ENCODE data around the gene GATA6. TPM values are rescaled to one million over a fixed set of nuclear protein-coding genes. Genes with fewer than 3 reads are reported as not detected.

Gene GATA6
- total RNA-seq, 1 experiment from 2014 or later: 3.3 TPM

GRCh38 chr18:22221350-22221749 lies 52.0 kb downstream of the GATA6 start:
- RAD21 ChIA-PET (ENCODE audit: low non-redundant PET in 1 of 2, low total read pairs in 2 of 2, uncharacterized antibody in 2 of 2, unreplicated experiment in 2 of 2): no interaction called here
- no peaks in the 10 kb centered on the region for H3K9me2 ChIP-seq (ENCODE audit: insufficient read depth)
- CTCF ChIA-PET: no interaction called here
- TF ChIP-seq RAD21 (IDR thresholded peaks at IDR 0.05; ENCODE audit: low read depth) (no peak), YY1 (IDR thresholded peaks at IDR 0.05; ENCODE audit: extremely low read depth, insufficient replicate concordance, low read depth, low read length) (no peak), JUND (IDR thresholded peaks at IDR 0.05) (no peak), CTCF (IDR thresholded peaks at IDR 0.05 in 2 of 3, conservative IDR thresholded peaks at IDR 0.05 in 1 of 3; ENCODE audit: borderline replicate concordance in 1 of 3, insufficient read depth in 1 of 3, low read depth in 2 of 3, low read length in 2 of 3) (no peak)
- H4K20me1 ChIP-seq (ENCODE audit: insufficient read depth): no peaks in the 10 kb centered on the region
- H3K9me3 ChIP-seq (ENCODE audit: control insufficient read depth in 1 of 2, insufficient read depth in 1 of 2, low read depth in 1 of 2, low read length in 2 of 2): no peaks in the 10 kb centered on the region
- H3K36me3 ChIP-seq (ENCODE audit: control insufficient read depth in 1 of 2, insufficient read depth in 2 of 2, low read length in 2 of 2): no peaks in the 10 kb centered on the region
- ATAC-seq: no peak
- no peak for DNase-seq (ENCODE audit: low read depth, low spot score)
- H3K4me3 ChIP-seq (replicated peaks in 1 of 2; ENCODE audit: low read depth in 1 of 2, low read length in 2 of 2): no peak overlapping the region
- H2AFZ ChIP-seq (ENCODE audit: low read depth, low read length, poor library complexity, severe bottlenecking): no peak overlapping the region
- BruUV-seq (replicated peaks): no TSS peak
- H3K9ac ChIP-seq (ENCODE audit: low read length): no peak overlapping the region
- H3K4me1 ChIP-seq (ENCODE audit: control insufficient read depth in 1 of 2, insufficient read depth in 2 of 2, low read length in 2 of 2): peaks cover 10 to 13% of the 10 kb centered on the region in 2 experiments; a peak in 3 of 4 replicates
- H3K79me2 ChIP-seq (ENCODE audit: insufficient read depth, low read length): no peaks in the 10 kb centered on the region
- H3K27ac ChIP-seq (ENCODE audit: low read depth, low read length): no peak overlapping the region
- intact Hi-C loops (cut with micrococcal nuclease): loop anchor here (10.0 kb wide), 1 partner anchor 143 kb away; no protein-coding TSS in a partner anchor
- POLR2A ChIA-PET: no interaction called here
- no peaks in the 10 kb centered on the region for H3K27me3 ChIP-seq (ENCODE audit: insufficient read depth, low read length)
- no peak overlapping the region for H3K4me2 ChIP-seq (ENCODE audit: low read length)

DNA sequence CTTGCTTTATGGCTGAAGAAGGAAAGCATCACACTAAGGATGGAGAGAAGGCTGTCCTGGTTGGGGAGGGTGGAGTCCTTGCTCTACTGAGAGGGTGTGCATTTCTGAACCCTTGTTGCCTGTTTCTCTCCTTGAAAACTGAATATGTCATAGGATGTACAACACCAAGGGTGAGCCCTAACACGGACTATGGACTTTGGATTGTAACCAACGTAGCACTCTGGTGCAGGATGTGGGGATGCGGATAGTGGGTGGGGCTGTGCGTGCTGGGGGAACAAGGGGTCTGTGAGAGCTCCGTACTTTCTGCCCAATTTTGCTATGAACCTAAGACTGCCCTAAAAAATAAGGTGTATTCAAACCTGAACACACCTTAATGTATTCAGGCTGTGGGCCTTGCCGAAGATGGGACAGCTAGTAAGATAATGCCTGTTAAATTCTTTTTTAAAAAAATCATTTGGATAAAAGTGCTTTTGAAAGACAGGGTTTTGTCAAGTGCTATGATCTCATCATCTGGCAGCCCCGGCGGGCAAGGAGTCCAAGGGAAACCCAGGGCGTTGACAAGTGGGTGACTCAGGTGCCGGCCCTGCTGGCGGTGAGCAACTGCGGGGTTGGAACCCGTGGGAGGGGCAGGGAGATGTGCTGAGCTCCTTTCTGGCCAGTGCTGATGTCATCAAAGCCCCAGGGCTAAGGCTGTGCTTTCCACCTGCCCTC lies 54.0 kb downstream of the GATA6 start:
- BruUV-seq (replicated peaks): no TSS peak
- H3K9me2 ChIP-seq (ENCODE audit: insufficient read depth): no peaks in the 10 kb centered on the region
- H3K27ac ChIP-seq (ENCODE audit: low read depth, low read length): no peak overlapping the region
- H3K9me3 ChIP-seq (ENCODE audit: control insufficient read depth in 1 of 2, insufficient read depth in 1 of 2, low read depth in 1 of 2, low read length in 2 of 2): no peaks in the 10 kb centered on the region
- peaks cover 10 to 13% of the 10 kb centered on the region in 2 experiments; a peak in 3 of 4 replicates for H3K4me1 ChIP-seq (ENCODE audit: control insufficient read depth in 1 of 2, insufficient read depth in 2 of 2, low read length in 2 of 2)
- H3K4me3 ChIP-seq (replicated peaks in 1 of 2; ENCODE audit: low read depth in 1 of 2, low read length in 2 of 2): no peak overlapping the region
- no peaks in the 10 kb centered on the region for H3K36me3 ChIP-seq (ENCODE audit: control insufficient read depth in 1 of 2, insufficient read depth in 2 of 2, low read length in 2 of 2)
- RAD21 ChIA-PET (ENCODE audit: low non-redundant PET in 1 of 2, low total read pairs in 2 of 2, uncharacterized antibody in 2 of 2, unreplicated experiment in 2 of 2): interaction anchor here in 1 of 2 experiments (0.8 kb wide), 1 partner anchor 339 kb away, joined by 3 read pairs; no protein-coding TSS in a partner anchor
- H2AFZ ChIP-seq (ENCODE audit: low read depth, low read length, poor library complexity, severe bottlenecking): no peak overlapping the region
- H3K79me2 ChIP-seq (ENCODE audit: insufficient read depth, low read length): no peaks in the 10 kb centered on the region
- POLR2A ChIA-PET: interaction anchor here (1.0 kb wide), 1 partner anchor 10 kb away, joined by 4 read pairs; no protein-coding TSS in a partner anchor
- DNase-seq (ENCODE audit: low read depth, low spot score) (peak; percentile 69), ATAC-seq (peak; percentile 100)
- CTCF ChIA-PET: interaction anchor here (0.9 to 2.7 kb wide), 2 partner anchors 226 to 339 kb away, joined by 3 to 5 read pairs; no protein-coding TSS in a partner anchor
- H3K27me3 ChIP-seq (ENCODE audit: insufficient read depth, low read length): no peaks in the 10 kb centered on the region
- peak overlapping the region; percentile 42 for H3K4me2 ChIP-seq (ENCODE audit: low read length)
- intact Hi-C loops (cut with micrococcal nuclease): loop anchor here (1.0 to 10.0 kb wide), 2 partner anchors 141 to 337 kb away; no protein-coding TSS in a partner anchor
- no peaks in the 10 kb centered on the region for H4K20me1 ChIP-seq (ENCODE audit: insufficient read depth)
- no peak overlapping the region for H3K9ac ChIP-seq (ENCODE audit: low read length)
- TF ChIP-seq EZH2 (IDR thresholded peaks at IDR 0.05): no peak
- TF ChIP-seq YY1 (IDR thresholded peaks at IDR 0.05; ENCODE audit: extremely low read depth, insufficient replicate concordance, low read depth, low read length): no peak
- peak; percentile 37; the same call in 1 of the 2 replicates for TF ChIP-seq MAX (IDR thresholded peaks at IDR 0.05)
- TF ChIP-seq SIN3A (IDR thresholded peaks at IDR 0.05; ENCODE audit: low read depth): peak; percentile 76
- no peak for TF ChIP-seq CBX3 (IDR thresholded peaks at IDR 0.05; ENCODE audit: low read depth)
- no peak for TF ChIP-seq ZFX (IDR thresholded peaks at IDR 0.05)
- TF ChIP-seq POLR2AphosphoS5 (IDR thresholded peaks at IDR 0.05; ENCODE audit: low read depth, low read length): 0 out of 2 replicates have a peak, but pooled peaks have one; percentile 37
- TF ChIP-seq ZNF274 (IDR thresholded peaks at IDR 0.05; ENCODE audit: low read depth, low read length): no peak
- no peak for TF ChIP-seq CEBPB (IDR thresholded peaks at IDR 0.05; ENCODE audit: low read depth)
- TF ChIP-seq JUND (IDR thresholded peaks at IDR 0.05): peak; percentile 82
- peak; percentile 74 for TF ChIP-seq ATF3 (IDR thresholded peaks at IDR 0.05)
- TF ChIP-seq TCF7L2 (IDR thresholded peaks at IDR 0.05; ENCODE audit: borderline replicate concordance, extremely low read depth, insufficient read depth, insufficient read length): peak; percentile 26

Data from HCT116 (cell line).